HUES64 (cell line): ENCODE data around the gene PAK4.

Experiments
- H3K27ac ChIP-seq: 2 replicates; pipeline ENCODE4 v1.7.0; 2013; ENCODE audit warnings: low read depth, low read length, inconsistent platforms
- H3K27me3 ChIP-seq: 2 replicates; pipeline ENCODE4 v1.6.1; 2013; ENCODE audit warnings: mild to moderate bottlenecking, low read length; ENCODE audit not compliant: insufficient read depth
- H3K36me3 ChIP-seq: 2 replicates; pipeline ENCODE4 v1.6.1; 2013; ENCODE audit warnings: mild to moderate bottlenecking, low read length; ENCODE audit not compliant: insufficient read depth
- H3K4me1 ChIP-seq: 2 replicates; pipeline ENCODE4 v1.6.1; 2013; ENCODE audit warnings: mild to moderate bottlenecking, low read length, moderate library complexity; ENCODE audit not compliant: insufficient read depth
- H3K4me3 ChIP-seq: 2 replicates; pipeline ENCODE4 v1.5.1; 2013; ENCODE audit warnings: mild to moderate bottlenecking, low read length, moderate library complexity
- H3K9ac ChIP-seq: 2 replicates; pipeline ENCODE4 v1.6.1; 2013; ENCODE audit warnings: mild to moderate bottlenecking, low read depth, low read length
- H3K9me3 ChIP-seq: 2 replicates; pipeline ENCODE4 v1.6.1; 2013; ENCODE audit warnings: low read depth, low read length; ENCODE audit not compliant: insufficient read depth
- WGBS: fragments of 150-250, 120-280 bp; methylation state at CpG from one replicate; pipeline ENCODE4 v1.1.7; 2013; ENCODE audit warnings: missing lambda C conversion rate; 5-methylcytosine and 5-hydroxymethylcytosine counted together

Gene PAK4

DNA sequence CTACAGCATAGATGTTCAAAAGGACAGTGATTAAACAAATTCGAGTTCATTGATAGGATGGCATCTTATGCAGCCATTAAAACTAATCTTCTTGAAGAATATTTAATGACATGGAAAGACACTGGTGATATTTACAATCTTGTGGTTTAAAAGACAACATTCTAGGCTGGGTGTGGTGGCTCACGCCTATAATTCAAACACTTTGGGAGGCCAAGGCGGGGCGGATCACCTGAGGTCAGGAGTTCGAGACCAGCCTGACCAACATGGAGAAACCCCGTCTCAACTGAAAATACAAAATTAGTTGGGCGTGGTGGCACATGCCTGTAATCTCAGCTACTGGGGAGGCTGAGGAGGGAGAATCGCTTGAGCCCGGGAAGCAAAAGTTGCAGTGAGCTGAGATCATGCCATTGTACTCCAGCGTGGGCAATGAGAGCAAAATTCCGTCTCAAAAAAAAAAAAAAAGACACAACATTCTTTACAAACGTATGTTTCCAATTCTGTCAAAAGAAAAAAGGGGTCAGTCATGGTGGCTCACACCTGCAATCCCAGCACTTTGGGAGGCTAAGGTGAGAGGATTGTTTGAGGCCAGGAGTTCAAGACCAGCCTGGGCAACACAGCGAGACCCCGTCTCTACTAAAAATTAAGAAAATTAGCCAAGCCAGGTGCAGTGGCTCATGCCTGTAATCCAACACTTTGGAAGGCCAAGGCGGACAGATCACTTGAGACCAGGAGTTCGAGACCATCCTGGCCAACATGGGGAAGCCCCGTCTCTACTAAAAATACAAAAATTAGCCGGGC lies 2.5 kb upstream of the PAK4 start:
- 0 out of 2 replicates have a peak, but pooled peaks cover 5% of the 10 kb centered on the region for H3K4me1 ChIP-seq
- H3K9me3 ChIP-seq = no peaks in the 10 kb centered on the region
- no peak overlapping the region for H3K27ac ChIP-seq
- no peak overlapping the region for H3K9ac ChIP-seq
- no peak overlapping the region for H3K4me3 ChIP-seq
- H3K27me3 ChIP-seq = no peaks in the 10 kb centered on the region
- 94% methylated on average over 18 of the region's 18 CpGs for WGBS
- H3K36me3 ChIP-seq = no peaks in the 10 kb centered on the region

DNA sequence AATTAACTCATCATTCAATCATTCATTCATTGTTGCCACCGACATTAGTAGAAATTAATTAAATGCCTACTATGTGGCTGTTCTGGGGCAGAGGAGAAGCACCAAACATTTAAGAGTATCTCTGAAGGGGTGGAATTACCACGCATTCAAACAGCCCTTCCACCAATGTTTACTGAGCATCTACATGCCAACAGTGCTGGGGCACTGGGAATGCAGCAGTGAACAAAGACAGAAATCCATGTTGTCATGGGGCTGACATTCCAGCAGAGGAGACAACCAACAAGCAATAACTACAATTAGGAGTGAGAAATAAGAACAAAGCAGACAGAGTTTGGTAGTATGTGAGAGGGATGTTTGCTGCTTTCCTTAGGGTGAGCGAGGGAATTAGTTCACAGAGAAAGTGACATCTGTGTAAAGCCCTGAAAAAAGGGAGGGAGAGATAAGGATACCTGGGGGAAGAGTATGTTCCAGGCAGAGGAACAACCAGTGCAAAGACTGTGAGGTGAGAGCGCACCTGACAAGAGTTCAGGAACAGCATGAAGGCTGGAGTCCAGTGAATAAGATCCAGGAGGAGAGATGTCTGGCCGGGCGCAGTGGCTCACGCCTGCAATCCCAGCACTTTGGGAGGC lies 1.3 kb upstream of the PAK4 start:
- no peak overlapping the region for H3K4me3 ChIP-seq
- no peak overlapping the region for H3K9ac ChIP-seq
- H3K27ac ChIP-seq = peak overlapping the region; percentile 91; the same call in 1 of the 2 replicates
- H3K4me1 ChIP-seq = 0 out of 2 replicates have a peak, but pooled peaks cover 5% of the 10 kb centered on the region
- no peaks in the 10 kb centered on the region for H3K36me3 ChIP-seq
- no peaks in the 10 kb centered on the region for H3K27me3 ChIP-seq
- 67% methylated on average over 6 of the region's 7 CpGs for WGBS
- H3K9me3 ChIP-seq = no peaks in the 10 kb centered on the region

DNA sequence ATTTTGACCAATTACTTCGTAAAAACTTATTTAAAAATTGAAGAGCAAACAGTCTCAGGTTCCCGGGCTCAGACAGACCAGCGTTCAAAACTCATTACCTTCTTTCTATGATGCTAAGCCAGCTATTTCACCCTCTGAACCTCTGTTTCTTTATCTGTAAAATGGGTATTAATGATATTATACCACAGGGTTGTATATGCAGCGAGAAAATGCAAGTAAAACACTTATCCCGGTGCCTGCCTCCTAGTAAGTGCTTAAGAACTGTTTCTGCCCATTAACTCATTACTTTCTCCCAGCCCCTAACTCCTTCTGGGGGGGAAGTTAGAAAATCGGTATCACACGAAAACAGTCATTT lies 410 bp upstream of the PAK4 start:
- WGBS = 54% methylated on average over 6 of the region's 7 CpGs
- H3K4me1 ChIP-seq = 0 out of 2 replicates have a peak, but pooled peaks cover 5% of the 10 kb centered on the region
- H3K27me3 ChIP-seq = no peaks in the 10 kb centered on the region
- H3K4me3 ChIP-seq = peak overlapping the region; percentile 83
- H3K36me3 ChIP-seq = no peaks in the 10 kb centered on the region
- no peak overlapping the region for H3K9ac ChIP-seq
- H3K27ac ChIP-seq = peak overlapping the region; percentile 34; the same call in 1 of the 2 replicates
- no peaks in the 10 kb centered on the region for H3K9me3 ChIP-seq

DNA sequence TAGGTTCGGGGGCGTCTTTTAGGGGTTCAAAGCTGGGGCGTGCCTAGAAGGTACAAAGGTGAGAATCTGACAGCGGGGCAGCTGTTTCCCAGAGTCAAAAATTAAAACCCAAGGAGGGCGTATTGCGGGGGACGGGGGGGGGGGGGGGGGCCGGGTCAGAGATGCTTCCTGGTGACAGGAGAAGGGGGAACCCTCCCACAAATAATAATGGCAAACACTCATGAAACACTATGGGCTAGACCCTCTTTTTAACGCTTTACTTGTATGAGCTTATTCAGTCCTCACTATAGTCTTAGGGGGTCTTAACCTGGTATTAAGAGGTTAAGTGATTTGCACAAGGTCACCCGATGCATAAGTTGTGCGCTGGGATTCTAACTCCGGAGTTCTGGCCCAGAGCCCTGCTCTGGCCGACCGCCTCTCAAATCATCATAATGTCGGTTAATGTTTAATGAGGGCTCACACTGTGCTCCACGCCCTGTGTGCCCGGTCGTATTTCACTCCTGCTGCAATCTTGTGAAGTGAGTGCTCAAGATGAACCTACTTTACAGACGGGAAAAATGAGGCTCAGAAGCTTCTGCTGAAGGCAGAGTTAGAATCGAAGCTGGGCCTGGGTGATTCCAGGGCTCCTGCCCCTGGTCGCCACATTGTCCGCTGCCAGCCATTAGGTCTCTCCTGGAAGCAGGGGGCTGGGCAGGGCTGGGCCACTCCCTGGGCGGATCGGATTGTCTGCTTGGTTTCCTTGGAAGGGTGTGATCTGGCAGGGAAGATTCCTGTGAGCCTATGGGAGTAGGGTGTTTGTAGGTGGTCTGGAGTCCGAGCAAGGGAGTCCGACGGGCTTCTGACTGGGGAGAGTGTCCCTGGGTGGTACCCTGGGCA lies 964 bp downstream of the PAK4 start:
- Histone ChIP-seq H3K9me3 (no peaks in the 10 kb centered on the region), H3K27ac (no peak overlapping the region), H3K4me3 (peak overlapping the region; percentile 83), H3K27me3 (no peaks in the 10 kb centered on the region), H3K36me3 (no peaks in the 10 kb centered on the region), H3K4me1 (0 out of 2 replicates have a peak, but pooled peaks cover 11% of the 10 kb centered on the region), H3K9ac (no peak overlapping the region; the same call in 1 of the 2 replicates)
- 19% methylated on average over 23 of the region's 27 CpGs for WGBS

DNA sequence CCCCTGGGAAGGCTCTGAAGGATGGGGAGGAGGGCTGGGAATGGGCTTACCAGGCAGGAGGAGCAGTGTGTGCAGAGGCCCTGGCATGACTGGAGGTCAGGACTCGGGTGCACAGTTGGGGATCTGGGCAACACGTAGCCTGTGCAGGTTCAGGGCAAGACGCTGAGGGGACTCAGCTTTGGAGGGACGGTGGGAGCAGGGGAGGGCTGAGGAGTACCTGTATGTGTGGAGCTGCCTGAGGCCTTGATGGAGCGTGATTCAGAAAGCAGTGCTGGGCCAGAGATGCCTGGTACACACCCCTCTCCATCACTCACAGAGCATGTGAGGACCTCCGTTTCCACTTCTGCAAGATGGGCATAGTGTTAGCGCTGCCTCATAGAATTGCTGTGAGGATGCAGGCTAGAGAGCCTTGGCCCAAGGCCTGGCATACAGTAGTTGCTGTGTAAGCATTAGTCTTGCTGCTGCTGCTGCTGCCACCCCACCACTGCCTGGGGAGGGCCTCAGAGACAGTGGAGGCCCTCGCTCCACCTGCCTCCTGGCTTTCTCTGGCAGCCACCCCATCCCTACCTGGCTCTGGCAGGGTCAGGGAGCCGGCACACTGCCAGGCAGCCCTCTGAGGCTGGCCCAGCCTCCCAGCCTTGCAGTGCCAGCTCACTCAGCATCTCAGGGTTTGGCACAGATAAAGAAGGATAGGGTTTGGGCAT lies 2.4 kb downstream of the PAK4 start:
- no peak overlapping the region for H3K27ac ChIP-seq
- H3K4me3 ChIP-seq = no peak overlapping the region
- H3K4me1 ChIP-seq = peaks cover 16% of the 10 kb centered on the region
- WGBS = 78% methylated on average over 9 of the region's 9 CpGs
- H3K27me3 ChIP-seq = no peaks in the 10 kb centered on the region
- no peaks in the 10 kb centered on the region for H3K36me3 ChIP-seq
- no peak overlapping the region for H3K9ac ChIP-seq
- H3K9me3 ChIP-seq = no peaks in the 10 kb centered on the region

DNA sequence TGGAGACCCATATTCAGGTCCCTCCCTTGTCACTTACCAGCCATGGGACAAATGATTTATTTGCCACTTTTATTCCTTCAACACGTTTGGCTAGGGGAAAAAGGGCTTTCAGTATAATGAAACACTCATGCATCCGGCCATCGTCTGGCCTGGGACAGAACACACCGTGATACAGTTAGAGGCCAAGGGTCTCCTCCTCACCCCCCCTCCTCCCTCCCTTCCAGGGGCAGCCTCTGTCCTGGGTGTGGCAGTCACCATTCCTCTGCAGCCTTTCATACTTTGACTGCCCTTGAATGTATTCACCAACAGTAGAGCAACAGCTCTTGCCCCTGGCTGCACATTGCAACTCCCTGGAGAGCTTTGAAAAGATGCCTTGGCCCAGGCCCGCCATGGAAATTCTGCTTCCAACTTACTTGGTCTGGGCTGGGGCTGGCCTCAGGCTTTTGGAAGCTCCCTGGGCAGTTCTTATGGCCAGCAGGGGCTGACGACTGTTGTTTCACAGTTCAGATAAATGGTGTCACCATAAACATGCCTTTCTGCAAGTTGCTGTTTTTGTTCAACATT lies 3.0 kb downstream of the PAK4 start:
- Histone ChIP-seq H3K4me1 (peaks cover 23% of the 10 kb centered on the region), H3K9me3 (no peaks in the 10 kb centered on the region), H3K36me3 (no peaks in the 10 kb centered on the region), H3K4me3 (no peak overlapping the region), H3K9ac (no peak overlapping the region), H3K27me3 (no peaks in the 10 kb centered on the region), H3K27ac (no peak overlapping the region)
- 84% methylated on average over 6 of the region's 6 CpGs for WGBS

DNA sequence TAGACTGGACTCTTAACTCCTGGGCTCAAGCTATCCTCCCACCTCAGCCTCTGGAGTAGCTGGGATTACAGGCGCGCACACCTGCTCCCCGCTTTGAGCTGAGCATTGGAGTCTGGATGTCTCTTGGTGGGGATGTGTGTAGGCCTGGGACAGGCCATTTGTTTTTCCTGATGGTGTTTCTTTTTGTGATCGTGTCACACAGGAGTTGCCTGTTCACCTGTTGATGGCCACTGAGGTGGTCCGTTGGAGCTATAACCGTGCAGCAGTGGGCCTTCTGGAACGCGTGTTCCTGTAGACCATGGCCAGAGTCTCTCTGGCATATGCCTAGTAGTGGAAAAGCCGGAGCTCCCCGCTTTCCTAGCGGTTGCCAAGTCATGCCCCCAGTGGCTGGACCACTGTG lies 3.5 kb downstream of the PAK4 start:
- Histone ChIP-seq H3K4me3 (no peak overlapping the region), H3K27ac (no peak overlapping the region), H3K9ac (no peak overlapping the region)

DNA sequence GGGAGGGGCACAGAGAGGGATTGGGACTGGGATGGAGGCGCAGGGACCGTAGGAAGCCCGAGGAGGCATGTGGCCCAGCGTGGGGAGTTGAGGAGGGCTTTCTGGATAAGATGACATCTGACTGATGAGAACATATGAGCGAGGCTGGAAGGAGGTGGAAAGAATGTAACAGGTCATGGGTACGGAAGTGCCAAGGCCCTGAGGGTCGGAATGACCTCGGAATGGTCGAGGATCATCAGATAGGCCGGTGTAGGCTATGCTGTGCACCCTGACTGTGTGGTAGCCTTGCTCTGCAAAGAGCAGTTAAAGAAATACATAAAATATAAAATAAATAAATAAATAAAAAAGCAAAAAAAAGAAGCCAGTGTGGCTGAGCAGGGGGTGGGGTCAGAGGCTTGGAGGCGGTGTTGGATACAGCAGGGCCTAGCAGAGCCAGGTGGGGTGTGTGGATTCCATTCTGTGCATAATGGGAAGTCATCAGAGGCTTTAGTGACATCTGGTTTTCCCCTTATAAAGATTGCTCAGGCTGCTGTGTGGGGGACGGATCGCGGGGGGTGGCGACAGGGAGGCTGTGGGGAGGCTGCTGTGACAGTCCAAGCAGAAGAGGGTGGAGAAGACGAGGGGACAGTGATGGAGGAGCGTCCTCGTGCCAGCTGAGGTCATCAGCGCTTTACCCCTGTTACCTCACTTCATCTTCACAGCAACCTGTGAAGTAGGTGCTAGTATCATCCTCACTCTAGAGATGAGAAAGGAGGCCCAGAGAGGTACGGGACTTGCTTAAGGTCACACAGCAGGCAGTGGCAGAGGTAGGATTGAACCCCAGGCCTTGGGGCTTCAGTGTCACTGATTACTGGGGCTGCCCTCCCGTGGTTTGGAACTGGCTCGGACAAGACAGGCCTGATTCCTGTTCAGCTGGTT lies 5.0 kb downstream of the PAK4 start:
- WGBS = 90% methylated on average over 19 of the region's 22 CpGs
- no peak overlapping the region for H3K27ac ChIP-seq
- no peaks in the 10 kb centered on the region for H3K36me3 ChIP-seq
- H3K9ac ChIP-seq = no peak overlapping the region
- H3K9me3 ChIP-seq = no peaks in the 10 kb centered on the region
- H3K27me3 ChIP-seq = no peaks in the 10 kb centered on the region
- H3K4me1 ChIP-seq = peaks cover 30% of the 10 kb centered on the region
- no peak overlapping the region for H3K4me3 ChIP-seq

More for the DNA sequence above, 3.5 kb downstream of the PAK4 start:
- Histone ChIP-seq H3K4me1 (peaks cover 28% of the 10 kb centered on the region), H3K27me3 (no peaks in the 10 kb centered on the region), H3K9me3 (no peaks in the 10 kb centered on the region), H3K36me3 (no peaks in the 10 kb centered on the region)
- WGBS = 96% methylated on average over 11 of the region's 11 CpGs

DNA sequence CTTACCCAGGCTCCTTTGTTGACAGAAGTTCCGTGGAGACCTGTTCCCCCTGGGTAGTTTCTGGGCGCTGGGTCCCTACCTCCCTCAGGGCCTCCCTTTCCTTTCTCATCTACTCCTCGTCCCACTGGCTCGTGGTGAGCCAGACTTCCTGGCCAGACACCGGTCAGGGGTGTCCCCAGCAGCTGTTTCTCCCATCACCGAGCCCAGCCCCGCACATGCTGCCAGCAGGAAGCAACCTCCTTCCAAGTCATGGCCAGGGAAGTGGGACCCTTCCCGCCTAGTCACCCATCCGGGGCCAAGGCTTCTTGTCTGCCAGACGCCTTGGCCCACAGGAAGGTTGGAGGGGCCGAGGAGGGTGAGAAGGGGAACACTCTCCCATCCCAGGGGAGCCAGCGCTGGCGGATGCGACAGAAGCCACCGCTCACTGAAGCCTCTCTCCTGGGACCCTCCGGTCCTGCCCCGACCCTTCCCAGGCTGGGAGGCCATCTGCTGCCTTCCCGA lies 5.7 kb downstream of the PAK4 start:
- 0 out of 2 replicates have a peak overlapping the region, but pooled peaks have one; percentile 40 for H3K27ac ChIP-seq
- no peaks in the 10 kb centered on the region for H3K27me3 ChIP-seq
- no peaks in the 10 kb centered on the region for H3K9me3 ChIP-seq
- peaks cover 31% of the 10 kb centered on the region for H3K4me1 ChIP-seq
- no peaks in the 10 kb centered on the region for H3K36me3 ChIP-seq
- no peak overlapping the region for H3K4me3 ChIP-seq
- 83% methylated on average over 18 of the region's 18 CpGs for WGBS
- no peak overlapping the region; the same call in 1 of the 2 replicates for H3K9ac ChIP-seq
